Liver (tissue), 5 donors: ENCODE data around the gene NDUFA7. TPM values are rescaled to one million over a fixed set of nuclear protein-coding genes. Genes with fewer than 3 reads are reported as not detected.

ENCODE experiments used
- REST ChIP-seq: IDR thresholded peaks from 2 replicates; pipeline ENCODE4 v1.6.1; 2016; ENCODE audit warnings: antibody characterized with exemption, mild to moderate bottlenecking
- YY1 ChIP-seq: IDR thresholded peaks from 2 replicates; pipeline ENCODE4 v1.6.1; 2016; ENCODE audit warnings: antibody characterized with exemption, mild to moderate bottlenecking
- polyA plus RNA-seq, 2 donors: library from polyadenylated mRNA; stranded (reverse) in 1 of 2; unstranded in 1 of 2; fragments of 200-250 nt in 1 of 2; fragments of >200 nt in 1 of 2; fragmentation: Nextera tagmentation in 1 of 2; extraction: Ambion mirVana in 1 of 2; gene quantifications; one replicate each; pipeline versions ENCODE4 v1.2.1 to v1.2.3, GENCODE V29; 2013 to 2015
- total RNA-seq, 2 donors: library from RNA; depleted of rRNA; stranded (reverse); fragments of >200 nt; gene quantifications; one replicate each; pipeline ENCODE4 v1.2.3, GENCODE V29; 2014
- TF ChIP-seq, protein P1 (sequence below): IDR thresholded peaks from 2 replicates; pipeline ENCODE4 v1.6.1; 2016; ENCODE audit warnings: antibody characterized with exemption
- donor health status: healthy.
- donor health status: healthy.
- donor health status: healthy.

NDUFA7 gene
- total and polyA plus RNA-seq, 4 donors = 19.6 to 101 (median 55.7) TPM

DNA sequence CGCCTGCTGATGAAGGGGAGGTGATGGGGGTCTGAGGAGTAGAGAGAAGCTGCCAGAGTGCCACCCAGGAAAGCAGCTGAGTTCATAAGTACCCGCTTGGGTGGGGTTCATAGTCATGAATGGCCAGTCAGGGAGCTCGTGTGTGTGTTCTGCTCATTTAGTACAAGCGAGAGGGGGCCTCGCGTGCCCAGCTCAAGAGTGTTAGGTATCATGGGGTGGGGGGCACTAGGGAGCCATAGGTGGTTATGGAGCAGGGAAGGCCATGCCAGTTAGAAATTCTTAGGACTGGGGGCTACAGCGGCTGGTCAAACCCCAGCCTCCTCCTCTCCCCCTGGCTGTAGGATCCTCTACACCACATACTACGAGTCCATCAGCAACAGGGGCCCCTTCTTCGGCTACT lies 59.8 kb downstream of the NDUFA7 start (continued):
- no peak for TF ChIP-seq REST
- TF ChIP-seq YY1 = no peak
- TF ChIP-seq, protein P1, sequence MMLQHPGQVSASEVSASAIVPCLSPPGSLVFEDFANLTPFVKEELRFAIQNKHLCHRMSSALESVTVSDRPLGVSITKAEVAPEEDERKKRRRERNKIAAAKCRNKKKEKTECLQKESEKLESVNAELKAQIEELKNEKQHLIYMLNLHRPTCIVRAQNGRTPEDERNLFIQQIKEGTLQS = no peak

Other genes with a start within 250 kb of the NDUFA7 start
- gene FBN3, start 171.8 kb downstream of the NDUFA7 start, total RNA-seq = under 1 TPM; under 0.01 to 0.61 TPM
- under 1 TPM in 1 of 2 donors, not detected in 1; 0.08 TPM for gene FBN3, start 171.8 kb downstream of the NDUFA7 start, polyA plus RNA-seq
- 10 to 100 TPM; 55.6 to 65.1 TPM for gene CERS4, start 112.0 kb downstream of the NDUFA7 start, total RNA-seq
- gene CERS4, start 112.0 kb downstream of the NDUFA7 start, polyA plus RNA-seq = 10 to 100 TPM; 42.7 to 57.2 TPM
- 10 to 100 TPM in 1 of 2 donors, 1 to 10 TPM in 1; 6.7 to 10.9 TPM for gene CD320, start 13.0 kb downstream of the NDUFA7 start, total RNA-seq
- 10 to 100 TPM; 14.3 to 18.0 TPM for gene CD320, start 13.0 kb downstream of the NDUFA7 start, polyA plus RNA-seq
- gene RPS28, start 121 bp upstream of the NDUFA7 start, total RNA-seq = 100 to 1,000 TPM in 1 of 2 donors, 10 to 100 TPM in 1; 74.7 to 205 TPM
- 100 to 1,000 TPM; 324 to 467 TPM for gene RPS28, start 121 bp upstream of the NDUFA7 start, polyA plus RNA-seq
- gene KANK3, start 21.9 kb upstream of the NDUFA7 start, total RNA-seq = 1 to 10 TPM; 3.3 to 4.5 TPM
- 1 to 10 TPM in 1 of 2 donors, under 1 TPM in 1; 0.44 to 3.6 TPM for gene KANK3, start 21.9 kb upstream of the NDUFA7 start, polyA plus RNA-seq
- 100 to 1,000 TPM in 1 of 2 donors, under 1 TPM in 1; 0.65 to 144 TPM for gene ANGPTL4, start 42.8 kb upstream of the NDUFA7 start, total RNA-seq
- 100 to 1,000 TPM in 1 of 2 donors, 10 to 100 TPM in 1; 25.2 to 118 TPM for gene ANGPTL4, start 42.8 kb upstream of the NDUFA7 start, polyA plus RNA-seq
- 10 to 100 TPM; 31.9 to 91.2 TPM for gene RAB11B, start 69.0 kb upstream of the NDUFA7 start, total RNA-seq
- 10 to 100 TPM; 27.3 to 58.1 TPM for gene RAB11B, start 69.0 kb upstream of the NDUFA7 start, polyA plus RNA-seq
- gene MARCHF2, start 91.9 kb upstream of the NDUFA7 start, total RNA-seq = 10 to 100 TPM; 78.6 to 89.5 TPM
- 10 to 100 TPM; 21.6 to 39.1 TPM for gene MARCHF2, start 91.9 kb upstream of the NDUFA7 start, polyA plus RNA-seq
- gene HNRNPM, start 123.6 kb upstream of the NDUFA7 start, total RNA-seq = 10 to 100 TPM; 66.3 to 75.1 TPM
- gene HNRNPM, start 123.6 kb upstream of the NDUFA7 start, polyA plus RNA-seq = 10 to 100 TPM; 39.4 to 86.9 TPM
- gene PRAM1, start 181.3 kb upstream of the NDUFA7 start, total RNA-seq = 1 to 10 TPM in 1 of 2 donors, under 1 TPM in 1; 0.84 to 1.8 TPM
- gene PRAM1, start 181.3 kb upstream of the NDUFA7 start, polyA plus RNA-seq = under 1 TPM; 0.75 to 0.77 TPM
- 10 to 100 TPM in 1 of 2 donors, 1 to 10 TPM in 1; 3.5 to 10.3 TPM for gene ZNF414, start 192.8 kb upstream of the NDUFA7 start, total RNA-seq
- gene ZNF414, start 192.8 kb upstream of the NDUFA7 start, polyA plus RNA-seq = 10 to 100 TPM in 1 of 2 donors, 1 to 10 TPM in 1; 4.1 to 16.0 TPM